Measurements from ENCODE around the gene POLR3H. TPM values are rescaled to one million over a fixed set of nuclear protein-coding genes. Genes with fewer than 3 reads are reported as not detected.

Gene POLR3H
- total RNA-seq, 1 donor from 2014 or later = 15.2 TPM

DNA sequence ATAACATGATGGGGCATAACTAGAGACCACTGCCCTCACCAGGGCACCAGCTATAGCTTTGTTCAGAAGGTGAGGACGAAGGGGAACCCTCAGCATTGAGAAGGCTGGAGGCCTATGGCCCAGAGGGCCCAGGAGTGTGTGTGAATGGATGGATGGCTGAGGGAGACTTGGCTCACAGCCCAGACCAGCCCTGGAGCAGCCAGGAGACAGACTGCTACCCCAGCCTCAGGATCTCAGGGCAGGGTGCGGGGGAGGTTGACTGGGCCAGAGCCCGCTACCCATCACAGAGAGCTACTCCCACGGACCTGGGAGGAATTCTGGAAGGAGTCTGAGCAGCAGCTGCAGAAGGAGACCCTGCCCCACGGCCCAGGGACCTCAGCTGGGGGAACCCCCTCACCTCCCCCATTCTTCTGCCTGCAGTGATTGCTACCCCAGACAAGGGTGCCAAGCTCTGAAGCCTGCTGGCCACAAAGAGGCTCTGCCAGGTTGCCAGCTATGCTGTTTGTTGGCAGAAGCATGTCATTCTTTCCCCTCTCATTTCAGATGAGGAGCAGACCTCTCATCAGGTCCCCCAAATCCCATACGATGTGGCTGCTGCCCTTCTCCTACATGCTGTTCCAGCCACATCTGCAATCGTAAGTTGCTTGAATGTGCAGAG is 11.2 kb upstream of the POLR3H start:
- no peaks in the 10 kb centered on the region for H3K79me2 ChIP-seq (ENCODE audit: low read depth)
- no peaks in the 10 kb centered on the region for H3K27me3 ChIP-seq
- H3K4me2 ChIP-seq = no peak overlapping the region
- H3K4me3 ChIP-seq = no peak overlapping the region
- peaks cover 50% of the 10 kb centered on the region for H3K4me1 Mint-ChIP-seq
- no peaks in the 10 kb centered on the region for H3K9me3 ChIP-seq (ENCODE audit: low read depth)
- no peak for DNase-seq (ENCODE audit: low spot score)
- H4K20me1 ChIP-seq (ENCODE audit: low read depth) = no peaks in the 10 kb centered on the region
- H3F3A ChIP-seq (ENCODE audit: low read depth) = peaks cover 3% of the 10 kb centered on the region
- H3K9ac ChIP-seq = no peak overlapping the region
- no peaks in the 10 kb centered on the region for H3K9me3 Mint-ChIP-seq
- TF ChIP-seq EZH2 (IDR thresholded peaks at IDR 0.05) = no peak
- TF ChIP-seq EZH2phosphoT487 (IDR thresholded peaks at IDR 0.05) = no peak
- no peak for TF ChIP-seq CTCF (IDR thresholded peaks at IDR 0.05)
- H3K27ac ChIP-seq = no peak overlapping the region
- peak overlapping the region; percentile 88 for H3K27ac Mint-ChIP-seq
- H3K4me3 Mint-ChIP-seq = no peak overlapping the region
- H3K36me3 Mint-ChIP-seq = no peaks in the 10 kb centered on the region
- peaks cover 16% of the 10 kb centered on the region for H3K4me1 ChIP-seq
- peaks cover 17% of the 10 kb centered on the region for H3K27me3 Mint-ChIP-seq (ENCODE audit: insufficient read depth, low read depth)
- no peaks in the 10 kb centered on the region for H3K36me3 ChIP-seq
- H2AFZ ChIP-seq (replicated peaks) = no peak overlapping the region

GRCh38 chr22:41551877-41552582 is 7.8 kb upstream of the POLR3H start:
- TF ChIP-seq EZH2 (IDR thresholded peaks at IDR 0.05) = no peak
- no peak for TF ChIP-seq EZH2phosphoT487 (IDR thresholded peaks at IDR 0.05)
- TF ChIP-seq CTCF (IDR thresholded peaks at IDR 0.05) = no peak
- no peak overlapping the region for H3K9ac ChIP-seq
- no peaks in the 10 kb centered on the region for H3K79me2 ChIP-seq (ENCODE audit: low read depth)
- peaks cover 2% of the 10 kb centered on the region for H3K4me1 ChIP-seq
- H3K9me3 ChIP-seq (ENCODE audit: low read depth) = no peaks in the 10 kb centered on the region
- Mint-ChIP-seq H3K36me3 (no peaks in the 10 kb centered on the region), H3K27ac (peak overlapping the region; percentile 98), H3K27me3 (ENCODE audit: insufficient read depth, low read depth) (peaks cover 15% of the 10 kb centered on the region), H3K9me3 (no peaks in the 10 kb centered on the region), H3K4me1 (peaks cover 40% of the 10 kb centered on the region), H3K4me3 (peak overlapping the region; percentile 22)
- DNase-seq (ENCODE audit: low spot score) = no peak
- no peak overlapping the region for H2AFZ ChIP-seq (replicated peaks)
- H4K20me1 ChIP-seq (ENCODE audit: low read depth) = no peaks in the 10 kb centered on the region
- H3K4me2 ChIP-seq = no peak overlapping the region
- no peaks in the 10 kb centered on the region for H3K27me3 ChIP-seq
- no peak overlapping the region for H3K4me3 ChIP-seq
- no peaks in the 10 kb centered on the region for H3K36me3 ChIP-seq
- H3K27ac ChIP-seq = no peak overlapping the region
- peaks cover 3% of the 10 kb centered on the region for H3F3A ChIP-seq (ENCODE audit: low read depth)

GRCh38 chr22:41550952-41551491 is 6.8 kb upstream of the POLR3H start:
- H3K36me3 Mint-ChIP-seq = no peaks in the 10 kb centered on the region
- Histone ChIP-seq H4K20me1 (ENCODE audit: low read depth) (no peaks in the 10 kb centered on the region), H3K36me3 (no peaks in the 10 kb centered on the region), H3K4me3 (no peak overlapping the region), H3K4me2 (no peak overlapping the region), H3F3A (ENCODE audit: low read depth) (peaks cover 3% of the 10 kb centered on the region), H3K79me2 (ENCODE audit: low read depth) (no peaks in the 10 kb centered on the region), H2AFZ (replicated peaks) (no peak overlapping the region), H3K4me1 (no peaks in the 10 kb centered on the region), H3K9me3 (ENCODE audit: low read depth) (no peaks in the 10 kb centered on the region), H3K27me3 (no peaks in the 10 kb centered on the region), H3K27ac (no peak overlapping the region), H3K9ac (no peak overlapping the region)
- H3K27ac Mint-ChIP-seq = no peak overlapping the region
- TF ChIP-seq EZH2phosphoT487 (IDR thresholded peaks at IDR 0.05) (no peak), CTCF (IDR thresholded peaks at IDR 0.05) (no peak), EZH2 (IDR thresholded peaks at IDR 0.05) (no peak)
- H3K9me3 Mint-ChIP-seq = no peaks in the 10 kb centered on the region
- H3K4me1 Mint-ChIP-seq = peaks cover 34% of the 10 kb centered on the region
- H3K4me3 Mint-ChIP-seq = no peak overlapping the region
- H3K27me3 Mint-ChIP-seq (ENCODE audit: insufficient read depth, low read depth) = peaks cover 15% of the 10 kb centered on the region
- DNase-seq (ENCODE audit: low spot score) = no peak
